H1 (cell line): ENCODE data around the gene FZD4. TPM values are rescaled to one million over a fixed set of nuclear protein-coding genes. Genes with fewer than 3 reads are reported as not detected.
"Not testable (repeated sequence)": the region's sequence is repeated elsewhere in the genome, so short reads cannot be mapped to it uniquely, and the experiment has no call there.

ENCODE experiments used
- CTCF ChIA-PET: fragments of 300-600 bp; sonication (Branson Sonifier 250); formaldehyde crosslinking; loops from one replicate; lab custom pipeline; 2021; ENCODE audit not compliant: partially characterized antibody; lab: Charles Lee
- POLR2A ChIA-PET: fragments of 300-600 bp; sonication (Branson Sonifier 250); formaldehyde crosslinking; loops from one replicate; lab custom pipeline; 2021; ENCODE audit warnings: inconsistent platforms; ENCODE audit not compliant: partially characterized antibody; lab: Charles Lee
- DNase-seq, 2 experiments: peaks; one replicate each; pipeline versions ENCODE4 v3.0.0 to v3.0.0-alpha.2; 2010 to 2022; ENCODE audit warnings: low spot score in 2 of 2, low read depth in 1 of 2, mixed read lengths in 1 of 2
- FAIRE-seq: peaks from 2 replicates; lab custom pipeline; 2011; peaks lifted over from hg19 to GRCh38; lab: Jason Lieb, UNC
- H2AFZ ChIP-seq: 2 replicates; pipeline ENCODE4 v1.8.1; 2012; ENCODE audit warnings: low read length, inconsistent platforms
- H2AK5ac ChIP-seq: 2 replicates; pipeline ENCODE4 v1.6.1; 2013; ENCODE audit warnings: low read depth, low read length
- H2BK120ac ChIP-seq: replicated peaks from 2 replicates; pipeline ENCODE3; 2013; ENCODE audit warnings: low read depth, low read length, inconsistent platforms
- H2BK12ac ChIP-seq: 2 replicates; pipeline ENCODE4 v1.6.1; 2013; ENCODE audit warnings: low read depth, low read length
- H2BK15ac ChIP-seq: 2 replicates; pipeline ENCODE4 v1.6.1; 2013; ENCODE audit warnings: low read length
- H2BK20ac ChIP-seq: 2 replicates; pipeline ENCODE4 v1.6.1; 2013; ENCODE audit warnings: low read length
- H2BK5ac ChIP-seq: 2 replicates; pipeline ENCODE4 v1.6.1; 2013; ENCODE audit warnings: low read depth, low read length
- H3K14ac ChIP-seq: 2 replicates; pipeline ENCODE4 v1.6.1; 2013; ENCODE audit warnings: inconsistent platforms; ENCODE audit not compliant: insufficient read length
- H3K18ac ChIP-seq: 2 replicates; pipeline ENCODE4 v1.6.1; 2013; ENCODE audit warnings: low read length; ENCODE audit errors: extremely low read depth
- H3K23ac ChIP-seq: 2 replicates; pipeline ENCODE4 v1.6.1; 2013; ENCODE audit warnings: inconsistent platforms; ENCODE audit not compliant: insufficient read length
- H3K23me2 ChIP-seq: 2 replicates; pipeline ENCODE4 v1.6.1; 2013; ENCODE audit warnings: low read depth, low read length
- H3K27ac ChIP-seq: 2 replicates; pipeline ENCODE4 v1.6.1; 2011; ENCODE audit warnings: low read depth, low read length, inconsistent platforms
- H3K27me3 ChIP-seq, 4 experiments: replicated peaks in 1 of 4; 1 replicate in 1 of 4; 2 replicates in 3 of 4; pipeline versions ENCODE4 v1.6.1 to v1.8.1; 2011 to 2013; ENCODE audit warnings: low read length in 3 of 4, mild to moderate bottlenecking in 3 of 4, inconsistent platforms in 2 of 4, mixed read lengths in 2 of 4, moderate library complexity in 1 of 4; ENCODE audit not compliant: control insufficient read depth in 3 of 4, insufficient read depth in 3 of 4; ENCODE audit errors: extremely low read depth in 1 of 4
- H3K36me3 ChIP-seq, 4 experiments: 2 replicates each; pipeline versions ENCODE4 v1.6.1 to v1.8.1; 2011 to 2013; ENCODE audit warnings: mild to moderate bottlenecking in 4 of 4, low read length in 3 of 4, moderate library complexity in 2 of 4, control low read depth in 1 of 4, inconsistent platforms in 1 of 4; ENCODE audit not compliant: insufficient read depth in 4 of 4, control insufficient read depth in 2 of 4
- H3K4ac ChIP-seq: replicated peaks from 2 replicates; pipeline ENCODE3; 2013; ENCODE audit warnings: low read length, low read depth, mixed read lengths, inconsistent platforms; ENCODE audit not compliant: insufficient read length
- H3K4me1 ChIP-seq, 4 experiments: replicated peaks in 1 of 4; 1 replicate in 1 of 4; 2 replicates in 3 of 4; pipeline versions ENCODE4 v1.6.1 to v1.8.1; 2011 to 2013; ENCODE audit warnings: low read length in 3 of 4, inconsistent platforms in 2 of 4, mixed read lengths in 1 of 4; ENCODE audit not compliant: insufficient read depth in 4 of 4, control insufficient read depth in 3 of 4
- H3K4me2 ChIP-seq, 2 experiments: 2 replicates each; pipeline versions ENCODE4 v1.6.1 to v1.8.1; 2011 to 2013; ENCODE audit warnings: low read depth in 2 of 2, low read length in 2 of 2, control low read depth in 1 of 2, inconsistent platforms in 1 of 2, mild to moderate bottlenecking in 1 of 2; ENCODE audit not compliant: insufficient read depth in 1 of 2
- H3K4me3 ChIP-seq, 4 experiments: fragments of 200-600, 300-600 bp in 1 of 4; sonication (generic), shearing (Covaris generic), sonication (Bioruptor Twin) in 1 of 4; 2 replicates each; pipeline versions ENCODE4 v1.5.1 to v1.8.1; 2011 to 2016; ENCODE audit warnings: low read length in 4 of 4, low read depth in 3 of 4, control low read depth in 2 of 4, inconsistent platforms in 2 of 4, mild to moderate bottlenecking in 2 of 4, mixed read lengths in 1 of 4, moderate library complexity in 1 of 4; ENCODE audit not compliant: insufficient read depth in 2 of 4; ENCODE audit errors: extremely low read depth in 1 of 4
- H3K56ac ChIP-seq: replicated peaks from 2 replicates; pipeline ENCODE3; 2013; ENCODE audit warnings: low read depth, mild to moderate bottlenecking, mixed read lengths, low read length, inconsistent platforms; ENCODE audit not compliant: insufficient read length
- H3K79me1 ChIP-seq: 2 replicates; pipeline ENCODE4 v1.6.1; 2013; ENCODE audit warnings: low read depth, low read length, control low read depth
- H3K79me2 ChIP-seq, 2 experiments: 2 replicates each; pipeline versions ENCODE4 v1.6.1 to v1.8.1; 2012 to 2013; ENCODE audit warnings: low read length in 2 of 2, mild to moderate bottlenecking in 2 of 2, inconsistent platforms in 1 of 2; ENCODE audit not compliant: insufficient read depth in 2 of 2, control insufficient read depth in 1 of 2
- H3K9ac ChIP-seq, 4 experiments: replicated peaks in 1 of 4; 1 replicate in 1 of 4; 2 replicates in 3 of 4; pipeline versions ENCODE4 v1.6.1 to v1.8.1; 2011 to 2013; ENCODE audit warnings: low read depth in 3 of 4, low read length in 3 of 4, control low read depth in 2 of 4, mild to moderate bottlenecking in 2 of 4, moderate library complexity in 2 of 4, inconsistent platforms in 1 of 4; ENCODE audit errors: extremely low read depth in 1 of 4
- H3K9me3 ChIP-seq, 2 experiments: 2 replicates each; pipeline versions ENCODE4 v1.6.1 to v1.8.1; 2012 to 2013; ENCODE audit warnings: mild to moderate bottlenecking in 2 of 2, moderate library complexity in 2 of 2, control low read depth in 1 of 2, inconsistent platforms in 1 of 2, low read depth in 1 of 2, low read length in 1 of 2, mixed read lengths in 1 of 2; ENCODE audit not compliant: insufficient read depth in 2 of 2
- H4K20me1 ChIP-seq, 2 experiments: replicated peaks in 1 of 2; 2 replicates each; pipeline versions ENCODE3 to v1.8.1; 2011 to 2013; ENCODE audit warnings: inconsistent platforms in 2 of 2, low read length in 2 of 2, mild to moderate bottlenecking in 1 of 2; ENCODE audit not compliant: insufficient read depth in 2 of 2, control insufficient read depth in 1 of 2
- H4K5ac ChIP-seq: 2 replicates; pipeline ENCODE4 v1.6.1; 2013; ENCODE audit warnings: low read length, low read depth, mixed read lengths, inconsistent platforms; ENCODE audit not compliant: insufficient read length
- H4K8ac ChIP-seq: 2 replicates; pipeline ENCODE4 v1.8.0; 2013; ENCODE audit warnings: mild to moderate bottlenecking, moderate library complexity, low read length, inconsistent platforms; ENCODE audit not compliant: insufficient read depth; ENCODE audit errors: extremely low read depth
- H4K91ac ChIP-seq: replicated peaks from 2 replicates; pipeline ENCODE3; 2013; ENCODE audit warnings: low read length, mixed read lengths, inconsistent platforms; ENCODE audit not compliant: insufficient read length
- WGBS, 2 experiments: shearing (Covaris generic) in 1 of 2; methylation state at CpG; one replicate each; pipeline versions ENCODE4 v1.1.6 to v1.1.7; 2013 to 2015; ENCODE audit warnings: low lambda C conversion rate in 2 of 2, mixed read lengths in 2 of 2, inconsistent platforms in 1 of 2, low coverage in 1 of 2, missing lambda C conversion rate in 1 of 2; ENCODE audit not compliant: insufficient replicate concordance in 2 of 2, insufficient coverage in 1 of 2, insufficient read length in 1 of 2; ENCODE audit errors: extremely low coverage in 1 of 2, missing lambda C conversion rate in 1 of 2; 5-methylcytosine and 5-hydroxymethylcytosine counted together
- polyA plus RNA-seq, 7 experiments: library from polyadenylated mRNA; depleted of rRNA in 3 of 7; stranded (reverse) in 5 of 7; unstranded in 2 of 7; fragments of >200 nt in 5 of 7; fragments of 200-250 nt in 2 of 7; gene quantifications; 1 replicate in 5 of 7; 2 replicates in 1 of 7; 4 replicates in 1 of 7; pipeline versions ENCODE4 v1.2.1 to v1.2.3, GENCODE V29; 2011 to 2013; ENCODE audit warnings: missing spikeins in 2 of 7, mixed read lengths in 2 of 7
- total RNA-seq: library from RNA; stranded (reverse); fragmentation: NEBNext Ultra II Directional; extraction: Animal tissue kit (Norgen Biotek cat#: 25700); gene quantifications from 2 replicates; pipeline ENCODE4 v1.2.1, GENCODE V29; 2021

FZD4 gene
- total and polyA plus RNA-seq, 2 of the 8 experiments (the other 6 are each of a cell fraction or from before 2014, with no cell fraction given): 3.1 to 7.1 TPM

DNA sequence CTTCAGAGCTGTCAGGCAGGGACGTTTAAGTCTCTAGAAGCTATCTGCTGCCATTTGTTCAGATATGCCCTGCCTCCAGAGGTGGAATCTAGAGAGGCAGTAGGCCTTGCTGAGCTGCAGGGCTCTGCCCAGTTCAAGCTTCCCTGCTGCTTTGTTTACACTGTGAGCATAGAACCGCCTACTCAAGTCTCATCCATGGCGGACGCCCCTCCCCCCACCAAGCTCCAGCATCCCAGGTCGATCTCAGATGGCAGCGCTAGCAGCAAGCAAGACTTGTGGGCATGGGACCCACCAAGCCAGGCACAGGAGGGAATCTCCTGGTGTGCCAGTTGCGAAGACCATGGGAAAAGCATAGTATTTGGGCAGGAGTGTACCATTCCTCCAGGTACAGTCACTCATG lies 12.4 kb upstream of the FZD4 start:
- H2BK5ac ChIP-seq, H3K27ac ChIP-seq, POLR2A ChIA-PET, H4K20me1 ChIP-seq, H2AK5ac ChIP-seq, H3K9ac ChIP-seq, H3K14ac ChIP-seq, H3K4me3 ChIP-seq, H2AFZ ChIP-seq, H3K9me3 ChIP-seq, H3K79me1 ChIP-seq, H3K4me2 ChIP-seq, H3K27me3 ChIP-seq, H3K4me1 ChIP-seq, H2BK120ac ChIP-seq, H3K4ac ChIP-seq, H4K8ac ChIP-seq, H3K18ac ChIP-seq, H3K36me3 ChIP-seq, H2BK20ac ChIP-seq, DNase-seq, H3K23ac ChIP-seq, FAIRE-seq, H2BK15ac ChIP-seq, H3K23me2 ChIP-seq, H3K79me2 ChIP-seq, H3K56ac ChIP-seq, H4K91ac ChIP-seq, H4K5ac ChIP-seq: not testable (repeated sequence)
- 0 out of 2 replicates have a peak overlapping the region, but pooled peaks have one; percentile 53 for H2BK12ac ChIP-seq
- WGBS, 2 experiments: 94% methylated on average over 7 of the region's 7 CpGs; no CpG with 5 or more reads in 1 of the 2 experiments
- CTCF ChIA-PET: interaction anchor here (0.6 to 1.9 kb wide), 5 partner anchors 11 to 325 kb away, joined by 3 to 7 read pairs (median 4); no protein-coding TSS in a partner anchor
